T47D (cell line): ENCODE results near the gene MAD1L1.

ENCODE experiments used
- DNase-seq, 2 experiments: peaks; one replicate each; pipeline versions ENCODE4 v3.0.0 to v3.0.0-alpha.2; 2011 to 2012; ENCODE audit warnings: low read depth in 1 of 2, low spot score in 1 of 2
- JUND ChIP-seq: IDR thresholded peaks from 2 replicates; pipeline ENCODE4 v1.6.1; 2012; ENCODE audit warnings: low read depth
- in situ Hi-C: cut with HindIII; loops from 2 replicates; pipeline ENCODE4 v1.10.0; 2016; ENCODE audit warnings: low sequenced_read_pairs, low pct_unique_long_range_greater_than_20kb

MAD1L1 gene

DNA sequence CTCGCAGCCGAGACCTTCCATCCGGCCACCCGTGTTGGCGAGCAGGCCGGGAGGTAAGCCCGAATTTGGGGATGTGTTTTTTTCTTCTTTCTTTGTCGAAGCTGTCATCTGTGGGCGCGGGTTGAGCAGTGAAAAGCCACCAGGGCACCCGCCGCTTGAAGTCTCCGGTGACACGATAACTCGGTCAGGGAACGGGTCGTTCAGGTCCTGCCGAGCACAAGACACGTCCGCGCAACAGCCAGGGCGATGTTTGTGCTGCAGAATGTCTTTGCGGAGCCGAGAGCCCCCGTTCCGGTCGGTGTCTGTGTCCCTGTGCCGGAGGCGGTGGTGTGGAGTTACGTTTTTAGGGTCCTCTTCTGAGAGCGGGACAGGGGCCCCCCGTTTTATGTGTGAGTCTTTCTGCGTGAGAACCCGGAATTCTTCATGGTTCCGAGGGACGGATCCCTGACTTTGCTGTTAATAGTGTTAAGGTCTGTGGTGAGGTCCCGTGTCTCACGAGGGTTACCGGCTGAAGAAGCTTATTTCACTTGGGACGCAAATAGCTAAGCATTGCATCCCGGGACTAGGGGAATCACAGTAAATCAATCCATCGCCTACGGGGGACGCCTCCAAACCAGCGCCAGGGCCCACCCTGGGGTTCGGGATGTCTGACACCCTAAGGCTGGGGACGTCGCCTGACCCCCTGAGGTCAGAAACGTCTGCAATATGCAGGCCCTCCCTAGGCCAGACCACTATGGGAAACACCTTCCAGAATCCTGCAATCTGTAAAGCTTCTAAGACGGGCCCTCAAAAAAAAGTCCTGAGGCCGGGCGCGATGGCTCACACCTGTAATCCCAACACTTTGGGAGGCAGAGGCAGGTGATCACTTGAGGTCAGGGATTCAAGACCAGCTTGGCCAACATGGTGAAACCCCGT, 463.2 kb downstream of the MAD1L1 start:
- in situ Hi-C loops = no loop called here
- no peak for TF ChIP-seq JUND

DNA sequence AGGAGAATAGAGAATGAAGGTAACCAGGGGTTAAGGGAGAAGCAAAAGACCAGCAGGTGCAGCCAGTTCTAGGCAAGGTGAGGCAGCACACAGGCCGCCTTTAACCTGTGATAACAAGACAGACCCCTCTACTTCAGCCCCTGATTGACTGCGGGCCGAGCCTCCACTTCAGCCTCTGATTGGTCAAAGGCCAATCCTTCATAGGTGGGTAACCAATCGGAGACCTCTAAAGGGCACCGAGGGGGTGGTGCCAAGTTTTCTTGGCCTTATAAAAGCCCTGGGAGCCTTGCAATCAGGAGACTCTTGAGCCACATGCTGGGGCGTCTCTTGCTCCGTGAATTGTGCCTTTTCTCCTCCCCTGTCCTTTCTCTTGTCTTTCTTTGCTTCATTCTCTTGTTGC, 463.9 kb downstream of the MAD1L1 start:
- in situ Hi-C loops = no loop called here
- TF ChIP-seq JUND = no peak
- peak in 1 of 2 experiments; percentile 26 for DNase-seq

More for the DNA sequence above, 463.2 kb downstream of the MAD1L1 start:
- DNase-seq = no peak

DNA sequence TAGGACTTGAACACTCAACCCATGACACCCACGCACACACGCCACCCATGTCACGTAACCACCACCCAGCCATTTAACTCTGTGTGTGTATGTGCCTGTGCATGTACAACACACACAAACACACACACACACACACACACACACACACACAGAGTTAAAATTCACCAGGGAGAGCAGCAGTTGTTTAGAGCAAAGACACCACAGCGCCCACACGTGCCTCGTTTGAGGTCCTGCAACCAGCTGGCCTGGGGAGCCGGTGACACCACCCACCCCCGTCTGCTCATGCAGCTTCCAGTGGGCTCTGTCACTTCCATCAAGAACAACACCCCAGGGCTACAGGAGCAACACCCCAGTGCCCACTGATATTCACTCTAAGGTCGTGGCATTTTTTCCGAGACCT, 465.2 kb downstream of the MAD1L1 start:
- no peak for TF ChIP-seq JUND
- in situ Hi-C loops = no loop called here
- peak in 1 of 2 experiments; percentile 44 for DNase-seq
